ENCODE data around the gene ARMC2.

GRCh38 chr6:108928650-108929049, 80.4 kb downstream of the ARMC2 start:
- TF ChIP-seq EZH2 (IDR thresholded peaks at IDR 0.05; ENCODE audit: insufficient read depth, poor library complexity, severe bottlenecking) (no peak), EZH2phosphoT487 (IDR thresholded peaks at IDR 0.05; ENCODE audit: insufficient read depth, low read depth) (no peak)

All from GM23248 (cell line).